ENCODE data around the gene KAT14.

DNA sequence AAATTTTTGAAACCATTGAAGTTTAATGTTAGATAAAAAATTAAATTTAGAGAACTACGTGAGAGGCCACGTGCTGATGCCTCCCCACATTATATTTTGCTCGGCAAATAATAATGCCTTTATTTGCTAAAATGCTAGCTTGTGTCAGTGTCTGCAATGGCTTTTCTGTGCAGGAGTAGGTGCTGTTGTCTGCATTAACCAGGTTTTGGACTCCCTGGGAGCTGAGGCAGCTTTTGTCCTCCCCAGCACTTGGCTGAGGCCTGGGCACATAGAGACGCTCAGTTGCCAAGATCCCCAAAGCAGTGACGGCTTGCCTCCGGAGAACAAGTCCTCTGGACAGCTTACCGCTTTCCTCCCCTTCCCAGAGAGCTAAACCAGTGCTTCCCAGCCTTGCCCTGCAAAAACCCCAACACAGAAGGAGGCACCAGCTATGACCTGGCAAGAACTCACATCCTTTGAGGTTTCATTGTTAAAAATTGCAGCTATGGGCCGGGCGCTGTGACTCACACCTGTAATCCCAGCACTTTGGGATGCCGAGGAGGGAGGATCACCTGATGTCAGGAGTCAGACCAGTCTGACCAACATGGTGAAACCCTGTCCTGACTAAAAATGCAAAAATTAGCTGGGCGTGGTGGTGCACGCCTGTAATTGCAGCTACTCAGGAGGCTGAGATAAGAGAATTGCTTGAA is 59.9 kb downstream of the KAT14 start:
- TF ChIP-seq POLR2AphosphoS5 (IDR thresholded peaks at IDR 0.05) = no peak
- no peak for TF ChIP-seq POLR2A (IDR thresholded peaks at IDR 0.05)
- no peak for TF ChIP-seq EP300 (IDR thresholded peaks at IDR 0.05)

All from gastroesophageal sphincter (tissue), 2 donors.